ENCODE data around the gene TSPYL2.

The TSPYL2 gene

GRCh38 chrX:53075011-53075410 is 7.2 kb upstream of the TSPYL2 start:
- H3K4me3 ChIP-seq = no peak overlapping the region
- peaks cover 0 to 10% (median 0%) of the 10 kb centered on the region in 4 donors for H3K4me1 ChIP-seq
- H3K27ac ChIP-seq = no peak overlapping the region
- no peaks in the 10 kb centered on the region for H3K27me3 ChIP-seq
- no peak for TF ChIP-seq CTCF (IDR thresholded peaks at IDR 0.05)
- no peak for DNase-seq
- intact Hi-C loops (cut with DNase I; ENCODE audit: low total_unique reads) = no loop called here
- no peaks in the 10 kb centered on the region for H3K36me3 ChIP-seq
- H3K9me3 ChIP-seq = no peaks in the 10 kb centered on the region

- no peak for TF ChIP-seq CTCF (IDR thresholded peaks at IDR 0.05)
- peaks cover 0 to 17% (median 0%) of the 10 kb centered on the region in 4 donors for H3K4me1 ChIP-seq
- no peaks in the 10 kb centered on the region for H3K27me3 ChIP-seq
- no peak for DNase-seq
- intact Hi-C loops (cut with DNase I; ENCODE audit: low total_unique reads) = no loop called here
- H3K27ac ChIP-seq = no peak overlapping the region
- H3K36me3 ChIP-seq = no peaks in the 10 kb centered on the region
- no peaks in the 10 kb centered on the region for H3K9me3 ChIP-seq
- H3K4me3 ChIP-seq = no peak overlapping the region
These were observed 5.5 kb upstream of the TSPYL2 start for GRCh38 chrX:53076671-53077070.

- Histone ChIP-seq H3K36me3 (no peaks in the 10 kb centered on the region), H3K27ac (no peak overlapping the region), H3K27me3 (no peaks in the 10 kb centered on the region), H3K9me3 (no peaks in the 10 kb centered on the region), H3K4me3 (no peak overlapping the region), H3K4me1 (peaks cover 0 to 10% (median 0%) of the 10 kb centered on the region in 4 donors)
- TF ChIP-seq CTCF (IDR thresholded peaks at IDR 0.05) = no peak
- intact Hi-C loops (cut with DNase I; ENCODE audit: low total_unique reads) = no loop called here
- no peak for DNase-seq
These were observed 4.7 kb upstream of the TSPYL2 start for GRCh38 chrX:53077207-53078197.

GRCh38 chrX:53078943-53079342 is 3.2 kb upstream of the TSPYL2 start:
- no peak for TF ChIP-seq CTCF (IDR thresholded peaks at IDR 0.05)
- no peaks in the 10 kb centered on the region for H3K36me3 ChIP-seq
- no peaks in the 10 kb centered on the region for H3K9me3 ChIP-seq
- H3K27me3 ChIP-seq = no peaks in the 10 kb centered on the region
- peaks cover 0 to 8% (median 0%) of the 10 kb centered on the region in 4 donors for H3K4me1 ChIP-seq
- intact Hi-C loops (cut with DNase I; ENCODE audit: low total_unique reads) = no loop called here
- H3K4me3 ChIP-seq = no peak overlapping the region
- no peak for DNase-seq
- H3K27ac ChIP-seq = peak overlapping the region; percentile 12 to 85

GRCh38 chrX:53080628-53081580 is 1.3 kb upstream of the TSPYL2 start:
- Histone ChIP-seq H3K36me3 (peaks cover 5 to 19% (median 9%) of the 10 kb centered on the region in 3 donors), H3K4me1 (peaks cover 0 to 28% (median 5%) of the 10 kb centered on the region in 4 donors), H3K4me3 (peak overlapping the region; percentile 41 to 88), H3K27me3 (no peaks in the 10 kb centered on the region), H3K27ac (peak overlapping the region; percentile 82 to 85), H3K9me3 (no peaks in the 10 kb centered on the region)
- no peak for TF ChIP-seq CTCF (IDR thresholded peaks at IDR 0.05)
- intact Hi-C loops (cut with DNase I; ENCODE audit: low total_unique reads) = no loop called here
- no peak for DNase-seq

Measured in tibial artery (tissue), 4 donors.